Upper lobe of right lung (tissue), 1 donor: ENCODE data around the gene ANKMY1. TPM values are rescaled to one million over a fixed set of nuclear protein-coding genes. Genes with fewer than 3 reads are reported as not detected.

Experiments
- ATAC-seq: fragments of 200-7000 bp; cut with Tn5 transposase; one replicate; pipeline ENCODE4 v1.9.1; 2020; ENCODE audit warnings: mild to moderate bottlenecking, moderate library complexity
- DNase-seq: peaks from one replicate; pipeline ENCODE4 v3.0.0-alpha.2; 2020
- H3K27ac ChIP-seq: fragments of 200-600 bp; one replicate; pipeline ENCODE4 v1.8.0; 2022
- H3K27me3 ChIP-seq: fragments of 200-600 bp; one replicate; pipeline ENCODE4 v1.8.0; 2022; ENCODE audit warnings: mild to moderate bottlenecking
- H3K36me3 ChIP-seq: fragments of 200-600 bp; one replicate; pipeline ENCODE4 v1.8.0; 2022
- H3K4me1 ChIP-seq: fragments of 200-600 bp; one replicate; pipeline ENCODE4 v1.8.0; 2022
- H3K4me3 ChIP-seq: fragments of 200-600 bp; one replicate; pipeline ENCODE4 v1.8.0; 2022; ENCODE audit warnings: mild to moderate bottlenecking
- H3K9me3 ChIP-seq: fragments of 200-600 bp; one replicate; pipeline ENCODE4 v1.8.0; 2022
- intact Hi-C: fragments of 100-400 bp; cut with DNase I; formaldehyde crosslinking; loops from one replicate; pipeline ENCODE4 v1.11.0; 2022
- total RNA-seq: library from RNA; stranded (reverse); fragmentation: NEBNext Ultra II Directional; extraction: Animal tissue kit (Norgen Biotek cat#: 25700); gene quantifications from one replicate; pipeline ENCODE4 v1.2.1, GENCODE V29; 2021
- TF ChIP-seq, protein P1 (sequence below): fragments of 200-600 bp; IDR thresholded peaks from one replicate; pipeline ENCODE4 v1.8.0; 2022; ENCODE audit warnings: antibody characterized with exemption
- donor health status: DM: no; HTN: yes; CAD: no; lungs with severe emphysema.

ANKMY1 gene
- total RNA-seq, 1 donor from 2014 or later = 19.3 TPM

DNA sequence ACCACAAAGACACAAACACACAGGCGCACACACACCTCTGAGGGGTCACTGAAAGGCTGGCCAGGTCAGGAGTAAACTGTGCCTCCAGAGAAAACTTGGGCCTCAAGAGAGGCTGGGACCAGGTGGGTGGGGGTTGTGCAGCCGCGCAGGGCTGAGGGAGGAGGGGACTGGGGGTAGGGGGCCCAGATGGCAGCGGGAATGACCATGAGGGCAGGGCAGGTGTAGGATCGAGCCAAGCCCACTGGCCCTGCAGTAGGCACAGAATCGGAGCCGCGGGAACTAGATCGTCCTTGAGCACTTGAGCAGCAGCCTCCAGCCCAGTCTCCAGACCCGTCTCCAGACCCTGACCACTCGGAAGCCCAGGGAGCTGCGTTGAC lies 36.8 kb downstream of the ANKMY1 start:
- Histone ChIP-seq H3K36me3 (peaks cover 10% of the 10 kb centered on the region), H3K4me3 (no peak overlapping the region), H3K27me3 (no peaks in the 10 kb centered on the region), H3K4me1 (peaks cover 6% of the 10 kb centered on the region), H3K27ac (no peak overlapping the region), H3K9me3 (no peaks in the 10 kb centered on the region)
- peak; percentile 14 for ATAC-seq
- TF ChIP-seq, protein P1, sequence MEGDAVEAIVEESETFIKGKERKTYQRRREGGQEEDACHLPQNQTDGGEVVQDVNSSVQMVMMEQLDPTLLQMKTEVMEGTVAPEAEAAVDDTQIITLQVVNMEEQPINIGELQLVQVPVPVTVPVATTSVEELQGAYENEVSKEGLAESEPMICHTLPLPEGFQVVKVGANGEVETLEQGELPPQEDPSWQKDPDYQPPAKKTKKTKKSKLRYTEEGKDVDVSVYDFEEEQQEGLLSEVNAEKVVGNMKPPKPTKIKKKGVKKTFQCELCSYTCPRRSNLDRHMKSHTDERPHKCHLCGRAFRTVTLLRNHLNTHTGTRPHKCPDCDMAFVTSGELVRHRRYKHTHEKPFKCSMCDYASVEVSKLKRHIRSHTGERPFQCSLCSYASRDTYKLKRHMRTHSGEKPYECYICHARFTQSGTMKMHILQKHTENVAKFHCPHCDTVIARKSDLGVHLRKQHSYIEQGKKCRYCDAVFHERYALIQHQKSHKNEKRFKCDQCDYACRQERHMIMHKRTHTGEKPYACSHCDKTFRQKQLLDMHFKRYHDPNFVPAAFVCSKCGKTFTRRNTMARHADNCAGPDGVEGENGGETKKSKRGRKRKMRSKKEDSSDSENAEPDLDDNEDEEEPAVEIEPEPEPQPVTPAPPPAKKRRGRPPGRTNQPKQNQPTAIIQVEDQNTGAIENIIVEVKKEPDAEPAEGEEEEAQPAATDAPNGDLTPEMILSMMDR = no peak
- no peak for DNase-seq
- intact Hi-C loops = no loop called here

DNA sequence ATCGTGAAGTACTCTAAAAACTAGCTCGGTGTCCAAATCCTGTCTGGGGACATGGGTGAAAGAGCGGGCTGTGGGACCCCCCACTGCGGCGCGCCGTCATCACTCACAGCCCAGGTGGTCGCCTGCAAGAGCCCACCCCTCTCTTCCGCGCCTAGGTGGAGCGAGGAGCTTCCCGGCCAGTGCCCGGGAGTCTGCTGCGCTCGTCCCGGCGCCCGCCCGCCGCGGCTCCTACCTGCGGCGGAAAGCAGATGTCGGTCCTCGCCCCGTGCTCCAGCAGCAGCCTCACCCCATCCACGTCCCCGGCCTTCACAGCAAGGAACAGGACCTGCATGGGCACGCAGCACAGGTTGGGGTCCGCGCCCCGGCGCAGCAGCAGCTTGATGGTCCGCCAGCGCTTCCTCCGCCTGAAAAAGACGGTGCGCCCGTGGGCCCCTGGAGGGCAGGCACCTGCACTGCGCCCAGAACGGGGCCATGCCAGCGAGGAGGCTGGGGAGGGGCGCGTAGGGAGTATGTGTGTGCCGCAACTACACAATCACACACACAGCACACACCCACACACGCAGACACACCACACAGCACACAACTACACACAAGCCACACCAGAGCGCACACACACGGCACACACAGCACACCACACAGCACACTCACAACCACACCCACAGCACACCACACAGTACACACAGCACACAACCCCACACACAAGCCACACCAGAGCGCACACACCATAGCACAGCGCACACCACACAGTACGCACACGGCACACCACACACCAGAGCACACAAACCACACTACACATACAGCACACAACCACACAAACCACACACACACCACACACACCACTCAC lies 37.4 kb downstream of the ANKMY1 start:
- no peak overlapping the region for H3K4me3 ChIP-seq

DNA sequence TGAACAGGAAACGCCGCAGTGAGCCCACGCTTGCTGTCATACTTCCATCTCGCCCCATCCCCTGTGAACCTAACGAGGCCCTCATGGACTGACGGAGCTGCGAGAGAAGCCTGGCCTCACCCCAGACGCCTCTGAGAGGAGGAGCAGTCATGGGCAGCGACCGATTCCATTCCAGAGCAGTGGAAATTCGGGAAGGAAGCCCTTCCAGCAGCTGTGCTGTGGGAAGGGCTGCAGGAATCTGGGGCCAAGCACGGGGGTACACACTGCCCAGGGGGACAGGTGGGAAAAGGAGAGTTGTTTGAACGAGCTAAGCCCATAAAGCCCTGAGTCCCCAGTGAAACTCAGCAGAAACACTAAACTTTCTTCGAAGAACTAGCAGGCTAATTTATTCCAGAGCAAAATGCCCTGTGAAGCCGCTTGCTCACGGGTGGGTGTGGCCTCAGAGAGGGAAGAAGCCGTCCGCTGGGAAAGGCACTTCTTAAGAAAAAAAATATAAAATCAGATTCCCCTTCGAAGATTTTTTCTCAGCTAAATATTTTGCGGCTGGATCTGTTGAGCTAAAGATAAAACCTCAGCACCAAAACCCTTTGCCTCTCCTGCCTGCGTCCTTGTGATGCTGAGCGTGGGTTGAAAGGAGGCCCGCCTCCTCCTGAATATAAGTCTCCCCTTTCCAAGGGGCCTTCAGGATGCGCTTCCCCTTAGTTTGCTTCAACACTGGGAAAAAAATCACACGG lies 38.2 kb downstream of the ANKMY1 start:
- ATAC-seq (no peak), DNase-seq (no peak)
- Histone ChIP-seq H3K4me1 (peaks cover 6% of the 10 kb centered on the region), H3K4me3 (no peak overlapping the region), H3K9me3 (no peaks in the 10 kb centered on the region), H3K27me3 (no peaks in the 10 kb centered on the region), H3K36me3 (peaks cover 10% of the 10 kb centered on the region), H3K27ac (no peak overlapping the region)
- TF ChIP-seq, protein P1 = no peak
- intact Hi-C loops = no loop called here

More for the DNA sequence above, 37.4 kb downstream of the ANKMY1 start:
- peak; percentile 39 for ATAC-seq
- no peaks in the 10 kb centered on the region for H3K27me3 ChIP-seq
- no peak overlapping the region for H3K27ac ChIP-seq
- intact Hi-C loops = no loop called here
- TF ChIP-seq, protein P1 = no peak
- no peak for DNase-seq
- H3K4me1 ChIP-seq = peaks cover 6% of the 10 kb centered on the region
- peaks cover 10% of the 10 kb centered on the region for H3K36me3 ChIP-seq
- H3K9me3 ChIP-seq = no peaks in the 10 kb centered on the region

DNA sequence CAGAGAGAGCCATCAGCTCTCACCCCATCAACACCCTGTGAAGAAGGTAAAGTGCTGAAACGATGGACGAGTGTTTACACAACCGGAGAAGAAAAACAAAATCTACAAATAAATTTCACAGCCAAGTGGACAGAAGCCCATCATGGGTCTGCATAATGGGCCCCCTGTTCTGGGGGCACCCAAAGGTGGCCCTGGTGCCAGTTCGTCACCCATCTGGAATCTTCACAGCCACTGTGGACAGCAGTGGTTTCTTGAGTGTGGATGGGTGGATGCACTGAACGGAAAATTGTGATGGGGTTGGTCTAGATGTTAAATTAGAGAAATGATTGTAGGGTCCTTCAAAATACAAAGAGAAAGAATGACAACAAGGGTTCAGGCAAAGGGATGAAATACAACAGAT lies 38.8 kb downstream of the ANKMY1 start:
- H3K27ac ChIP-seq = no peak overlapping the region
- intact Hi-C loops = no loop called here
- peaks cover 6% of the 10 kb centered on the region for H3K4me1 ChIP-seq
- no peak for DNase-seq
- H3K36me3 ChIP-seq = peaks cover 10% of the 10 kb centered on the region
- no peaks in the 10 kb centered on the region for H3K9me3 ChIP-seq
- ATAC-seq = no peak
- no peaks in the 10 kb centered on the region for H3K27me3 ChIP-seq
- H3K4me3 ChIP-seq = no peak overlapping the region
- TF ChIP-seq, protein P1 = no peak

DNA sequence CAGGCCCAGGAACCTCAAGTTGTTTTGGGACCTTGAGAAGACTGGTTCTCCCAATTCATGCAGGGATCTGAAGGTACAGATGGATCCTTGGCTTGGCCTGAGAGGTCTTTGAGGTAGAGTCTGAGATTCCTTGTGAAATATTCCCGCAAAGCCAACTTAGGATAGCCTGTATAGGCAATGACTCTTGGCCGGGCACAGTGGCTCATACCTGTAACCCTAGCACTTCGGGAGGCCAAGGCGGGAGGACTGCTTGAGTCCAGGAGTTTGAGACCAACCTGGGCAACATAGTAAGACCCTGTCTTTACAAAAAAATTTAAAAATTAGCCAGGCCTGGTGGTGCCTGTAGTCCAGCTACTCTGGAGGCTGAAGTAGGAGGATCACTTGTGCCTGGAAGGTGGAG lies 40.4 kb downstream of the ANKMY1 start:
- H3K36me3 ChIP-seq = no peaks in the 10 kb centered on the region
- intact Hi-C loops = no loop called here
- no peak overlapping the region for H3K27ac ChIP-seq
- H3K9me3 ChIP-seq = no peaks in the 10 kb centered on the region
- H3K4me3 ChIP-seq = no peak overlapping the region
- no peaks in the 10 kb centered on the region for H3K27me3 ChIP-seq
- ATAC-seq (no peak), DNase-seq (no peak)
- TF ChIP-seq, protein P1 = no peak
- H3K4me1 ChIP-seq = peaks cover 6% of the 10 kb centered on the region
